Endodermal cell (in vitro differentiated cells): Measurements from ENCODE around the gene KRT2. TPM values are rescaled to one million over a fixed set of nuclear protein-coding genes. Genes with fewer than 3 reads are reported as not detected.

ENCODE experiments used
- DNase-seq: peaks from one replicate; pipeline ENCODE4 v3.0.0-alpha.2; 2017
- H3K27ac ChIP-seq: 2 replicates; pipeline ENCODE4 v1.5.1; 2013; ENCODE audit warnings: mild to moderate bottlenecking, low read depth, low read length, moderate library complexity
- H3K27me3 ChIP-seq: 2 replicates; pipeline ENCODE4 v1.6.1; 2013; ENCODE audit warnings: mild to moderate bottlenecking, low read length, moderate library complexity; ENCODE audit not compliant: insufficient read depth, control insufficient read depth, poor library complexity, severe bottlenecking
- H3K36me3 ChIP-seq: 2 replicates; pipeline ENCODE4 v1.7.0; 2013; ENCODE audit warnings: mild to moderate bottlenecking, low read length, moderate library complexity; ENCODE audit not compliant: control insufficient read depth, insufficient read depth
- H3K4me1 ChIP-seq: one replicate; pipeline ENCODE4 v1.7.0; 2013; ENCODE audit warnings: low read length; ENCODE audit not compliant: control insufficient read depth, insufficient read depth
- H3K4me3 ChIP-seq: 2 replicates; pipeline ENCODE4 v1.5.1; 2013; ENCODE audit warnings: mild to moderate bottlenecking, low read length, moderate library complexity
- H3K9ac ChIP-seq: 2 replicates; pipeline ENCODE4 v1.6.1; 2013; ENCODE audit warnings: mild to moderate bottlenecking, low read length, moderate library complexity; ENCODE audit not compliant: poor library complexity, severe bottlenecking; ENCODE audit errors: extremely low read depth
- H3K9me3 ChIP-seq: 2 replicates; pipeline ENCODE4 v1.6.1; 2013; ENCODE audit warnings: mild to moderate bottlenecking, low read length, moderate library complexity; ENCODE audit not compliant: control insufficient read depth
- H3K27ac Mint-ChIP-seq: 2 replicates; pipeline ENCODE4 v1.8.0; 2020; ENCODE audit warnings: mixed read lengths
- H3K27me3 Mint-ChIP-seq: 2 replicates; pipeline ENCODE4 v1.8.0; 2021; ENCODE audit warnings: mild to moderate bottlenecking, mixed read lengths; ENCODE audit not compliant: insufficient read depth
- H3K36me3 Mint-ChIP-seq: 2 replicates; pipeline ENCODE4 v1.8.0; 2020; ENCODE audit warnings: low read depth, mixed read lengths
- H3K4me1 Mint-ChIP-seq: 2 replicates; pipeline ENCODE4 v1.8.0; 2020; ENCODE audit warnings: mixed read lengths
- H3K4me3 Mint-ChIP-seq: 2 replicates; pipeline ENCODE4 v1.8.0; 2020; ENCODE audit warnings: mild to moderate bottlenecking, moderate library complexity, mixed read lengths
- H3K9me3 Mint-ChIP-seq: 2 replicates; pipeline ENCODE4 v1.8.0; 2020; ENCODE audit warnings: mild to moderate bottlenecking, mixed read lengths
- CTCF ChIP-seq: fragments of 200-600 bp; sonication (generic); conservative IDR thresholded peaks from 2 replicates; pipeline ENCODE4 v1.5.0; 2021; ENCODE audit warnings: antibody characterized with exemption, mild to moderate bottlenecking
- WGBS, 2 experiments: methylation state at CpG; one replicate each; pipeline versions ENCODE4 v1.1.5 to v1.1.7; 2013; ENCODE audit warnings: missing lambda C conversion rate in 2 of 2, mixed read lengths in 1 of 2; ENCODE audit not compliant: insufficient coverage in 1 of 2, insufficient read length in 1 of 2; 5-methylcytosine and 5-hydroxymethylcytosine counted together
- total RNA-seq, 2 donors: library from RNA; stranded (reverse); fragmentation: NEBNext Ultra II Directional in 1 of 2; extraction: Animal tissue kit (Norgen Biotek cat#: 25700) in 1 of 2; gene quantifications; 2 replicates in 1 of 2; 3 replicates in 1 of 2; pipeline ENCODE4 v1.2.1, GENCODE V29; 2021

KRT2 gene
- total RNA-seq, 2 donors from 2014 or later, result not detected

- Histone ChIP-seq H3K36me3 (no peaks in the 10 kb centered on the region), H3K9ac (no peak overlapping the region), H3K27ac (no peak overlapping the region), H3K4me3 (no peak overlapping the region), H3K4me1 (no peaks in the 10 kb centered on the region), H3K27me3 (peaks cover 16% of the 10 kb centered on the region), H3K9me3 (peaks cover 7% of the 10 kb centered on the region)
- H3K27me3 Mint-ChIP-seq, result peaks cover 17% of the 10 kb centered on the region
- no peaks in the 10 kb centered on the region for H3K36me3 Mint-ChIP-seq
- H3K27ac Mint-ChIP-seq, result no peak overlapping the region
- H3K9me3 Mint-ChIP-seq, result no peaks in the 10 kb centered on the region
- DNase-seq, result peak; percentile 44
- no peak overlapping the region for H3K4me3 Mint-ChIP-seq
- WGBS, 2 experiments, result 92% methylated on average over 10 to 12 of the region's 12 CpGs
- TF ChIP-seq CTCF, result no peak
- H3K4me1 Mint-ChIP-seq, result no peaks in the 10 kb centered on the region
Measured at GRCh38 chr12:52650520-52651081, 1.4 kb downstream of the KRT2 start.

GRCh38 chr12:52649066-52649465 is 2.9 kb downstream of the KRT2 start:
- no peak overlapping the region for H3K4me3 ChIP-seq
- H3K27ac Mint-ChIP-seq, result no peak overlapping the region
- WGBS, 2 experiments, result 83 to 89% methylated on average over 6 of the region's 6 CpGs
- H3K4me1 ChIP-seq, result no peaks in the 10 kb centered on the region
- peaks cover 7% of the 10 kb centered on the region for H3K9me3 ChIP-seq
- H3K9ac ChIP-seq, result no peak overlapping the region
- no peaks in the 10 kb centered on the region for H3K9me3 Mint-ChIP-seq
- peaks cover 24% of the 10 kb centered on the region for H3K27me3 ChIP-seq
- TF ChIP-seq CTCF, result no peak
- H3K4me3 Mint-ChIP-seq, result no peak overlapping the region
- peak; percentile 29 for DNase-seq
- no peak overlapping the region for H3K27ac ChIP-seq
- H3K36me3 ChIP-seq, result no peaks in the 10 kb centered on the region
- H3K4me1 Mint-ChIP-seq, result no peaks in the 10 kb centered on the region
- H3K27me3 Mint-ChIP-seq, result peaks cover 29% of the 10 kb centered on the region
- no peaks in the 10 kb centered on the region for H3K36me3 Mint-ChIP-seq

GRCh38 chr12:52648012-52648550 is 3.9 kb downstream of the KRT2 start:
- no peak overlapping the region for H3K9ac ChIP-seq
- no peaks in the 10 kb centered on the region for H3K36me3 ChIP-seq
- 91 to 95% methylated on average over 6 to 8 of the region's 8 CpGs for WGBS, 2 experiments
- no peak overlapping the region for H3K27ac ChIP-seq
- no peak for TF ChIP-seq CTCF
- Mint-ChIP-seq H3K27ac (no peak overlapping the region), H3K27me3 (peaks cover 33% of the 10 kb centered on the region), H3K9me3 (no peaks in the 10 kb centered on the region), H3K4me1 (no peaks in the 10 kb centered on the region), H3K36me3 (no peaks in the 10 kb centered on the region), H3K4me3 (no peak overlapping the region)
- H3K4me3 ChIP-seq, result no peak overlapping the region
- peak; percentile 37 for DNase-seq
- H3K4me1 ChIP-seq, result no peaks in the 10 kb centered on the region
- peaks cover 28% of the 10 kb centered on the region for H3K27me3 ChIP-seq
- peaks cover 7% of the 10 kb centered on the region for H3K9me3 ChIP-seq
